GM12891 (cell line): ENCODE measurements around the gene SGSH.

Source experiments
- POLR2A ChIP-seq: IDR thresholded peaks from 2 replicates; pipeline ENCODE4 v1.6.1; 2011; ENCODE audit warnings: low read depth, low read length, control low read depth
- POLR2AphosphoS5 ChIP-seq: IDR thresholded peaks from 2 replicates; pipeline ENCODE4 v1.6.1; 2011; ENCODE audit warnings: low read depth, low read length, control low read depth
- SPI1 ChIP-seq: IDR thresholded peaks from 2 replicates; pipeline ENCODE4 v1.6.1; 2011; ENCODE audit warnings: low read depth, low read length, control low read depth
- TAF1 ChIP-seq: IDR thresholded peaks from 2 replicates; pipeline ENCODE4 v1.6.1; 2011; ENCODE audit warnings: low read depth, low read length, control low read depth

- TF ChIP-seq POLR2A (no peak), TAF1 (no peak), SPI1 (no peak), POLR2AphosphoS5 (no peak)
Measured at GRCh38 chr17:80233202-80233601, 13.1 kb upstream of the SGSH start.
